ENCODE measurements around the gene RFXANK.
"Not testable (repeated sequence)": the region's sequence is repeated elsewhere in the genome, so short reads cannot be mapped to it uniquely, and the experiment has no call there.

RFXANK gene

GRCh38 chr19:19206938-19207337 lies 14.9 kb downstream of the RFXANK start:
- DNase-seq (ENCODE audit: low read depth): no peak

DNA sequence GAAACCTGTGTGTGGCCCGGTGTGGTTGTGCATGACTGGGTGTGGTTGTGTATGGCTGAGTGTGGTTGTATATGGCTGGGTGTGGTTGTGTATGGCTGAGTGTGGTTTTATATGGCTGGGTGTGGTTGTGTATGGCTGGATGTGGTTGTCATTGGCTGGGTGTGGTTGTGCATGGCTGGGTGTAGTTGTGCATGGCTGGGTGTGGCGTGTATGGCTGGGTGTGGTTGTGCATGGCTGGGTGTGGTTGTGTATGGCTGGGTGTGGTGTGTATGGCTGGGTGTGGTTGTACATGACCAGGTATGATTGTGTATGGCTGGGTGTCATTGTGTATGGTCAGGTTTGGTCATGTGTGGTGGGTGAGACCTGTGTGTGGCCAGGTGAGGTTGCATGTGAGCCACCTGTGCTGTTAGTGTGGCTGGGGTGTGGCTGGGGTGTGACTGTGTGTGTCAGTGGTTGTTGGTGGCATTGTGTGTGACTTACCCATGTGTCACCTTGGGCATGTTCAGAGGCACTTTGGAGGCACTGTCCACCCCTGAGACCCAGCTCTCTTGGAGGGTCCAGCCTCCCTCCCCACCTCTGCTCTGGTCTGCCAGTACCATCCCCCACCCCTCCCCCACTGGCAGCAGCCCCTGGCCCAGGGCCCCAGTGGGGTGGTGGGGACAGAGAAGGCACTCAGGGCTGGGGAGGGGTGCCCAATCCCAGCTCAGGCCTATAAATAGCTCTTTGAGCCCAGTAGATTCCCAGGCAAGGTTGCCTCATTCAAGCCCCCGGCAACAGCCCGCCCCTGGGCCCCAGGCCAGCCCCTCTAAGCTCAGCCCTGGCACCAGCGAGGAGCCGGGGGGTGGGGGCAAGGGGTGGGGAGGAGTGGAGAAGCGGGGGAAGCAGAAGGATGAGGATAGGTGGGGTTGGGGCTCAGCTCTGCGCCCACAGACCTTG lies 15.8 kb downstream of the RFXANK start:
- no peak for DNase-seq (ENCODE audit: low read depth)

DNA sequence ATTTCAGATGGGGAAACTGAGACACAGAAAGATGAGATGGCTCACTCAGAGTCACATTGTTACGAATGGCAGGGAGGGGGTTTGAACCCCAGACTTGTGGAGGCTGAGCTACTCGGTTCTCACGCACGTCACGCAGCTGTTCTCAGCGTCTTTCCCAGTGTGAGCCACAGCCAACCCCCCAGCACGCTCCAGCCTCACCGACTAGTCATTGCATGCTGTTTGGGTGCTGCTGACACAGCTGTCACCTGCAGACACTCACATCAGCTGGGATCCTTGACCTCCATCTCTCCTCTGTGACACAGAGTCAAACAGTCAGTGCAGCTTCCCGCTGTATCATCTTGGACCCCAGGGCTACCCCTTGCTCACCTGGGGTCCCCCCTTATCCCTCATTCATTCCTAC lies 17.3 kb downstream of the RFXANK start:
- no peak for DNase-seq (ENCODE audit: low read depth)

- no peak for DNase-seq (ENCODE audit: low read depth)
Measured at GRCh38 chr19:19211499-19212420, 19.7 kb downstream of the RFXANK start, which contains the start of gene NCAN. NCAN (plus strand) TSS chr19:19211958; CDS start chr19:19216954, 4,996 bp downstream.

GRCh38 chr19:19212916-19213315 lies 20.9 kb downstream of the RFXANK start:
- DNase-seq (ENCODE audit: low read depth): no peak

- DNase-seq (ENCODE audit: low read depth): no peak
Measured at GRCh38 chr19:19213426-19214158, 21.5 kb downstream of the RFXANK start.

DNA sequence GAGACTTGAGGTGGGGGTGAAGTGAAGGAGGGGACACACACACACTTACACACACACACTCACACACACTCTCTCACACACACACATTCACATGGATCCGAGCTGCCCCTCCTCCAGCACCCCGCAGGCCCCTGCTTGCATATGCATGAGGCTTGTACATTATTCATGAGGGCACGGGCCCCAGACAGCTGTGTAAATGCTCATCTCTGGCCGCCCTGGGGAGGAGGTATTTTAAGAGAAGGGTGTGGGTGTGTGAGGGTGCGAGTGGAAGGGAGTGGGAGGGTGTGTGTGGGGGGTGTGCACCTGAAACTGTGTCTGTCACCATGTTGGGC lies 22.1 kb downstream of the RFXANK start:
- DNase-seq (ENCODE audit: low read depth): no peak

GRCh38 chr19:19214892-19215291 lies 22.8 kb downstream of the RFXANK start:
- no peak for DNase-seq (ENCODE audit: low read depth)

- no peak for DNase-seq (ENCODE audit: low read depth)
Measured at GRCh38 chr19:19215792-19216191, 23.7 kb downstream of the RFXANK start.

GRCh38 chr19:19217099-19217498 lies 25.0 kb downstream of the RFXANK start:
- no peak for DNase-seq (ENCODE audit: low read depth)

- no peak for DNase-seq (ENCODE audit: low read depth)
Measured at GRCh38 chr19:19218911-19219310, 26.9 kb downstream of the RFXANK start.

- not testable (repeated sequence) for DNase-seq (ENCODE audit: low read depth)
Measured at GRCh38 chr19:19221000-19221399, 28.9 kb downstream of the RFXANK start.

DNA sequence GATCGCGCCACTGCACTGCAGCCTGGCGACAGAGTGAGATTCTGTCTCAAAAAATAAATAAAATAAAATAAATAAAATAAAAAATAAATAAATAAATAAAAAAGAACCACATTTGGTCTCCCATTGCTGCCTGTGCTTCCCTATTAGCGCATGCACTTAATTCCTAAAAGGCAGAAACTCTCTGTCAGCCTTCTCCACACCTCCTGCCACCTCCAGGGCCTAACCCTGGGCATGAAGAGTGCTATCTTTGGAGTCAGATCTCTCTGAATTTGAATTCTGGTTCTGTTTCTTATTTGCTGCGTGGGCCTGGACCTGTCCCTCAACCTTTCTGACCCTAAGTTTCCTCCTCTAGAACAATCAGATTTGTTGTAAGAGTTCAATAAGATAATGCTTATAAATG lies 31.0 kb downstream of the RFXANK start:
- no peak for DNase-seq (ENCODE audit: low read depth)

- no peak for DNase-seq (ENCODE audit: low read depth)
Measured at GRCh38 chr19:19223636-19224035, 31.6 kb downstream of the RFXANK start.

DNA sequence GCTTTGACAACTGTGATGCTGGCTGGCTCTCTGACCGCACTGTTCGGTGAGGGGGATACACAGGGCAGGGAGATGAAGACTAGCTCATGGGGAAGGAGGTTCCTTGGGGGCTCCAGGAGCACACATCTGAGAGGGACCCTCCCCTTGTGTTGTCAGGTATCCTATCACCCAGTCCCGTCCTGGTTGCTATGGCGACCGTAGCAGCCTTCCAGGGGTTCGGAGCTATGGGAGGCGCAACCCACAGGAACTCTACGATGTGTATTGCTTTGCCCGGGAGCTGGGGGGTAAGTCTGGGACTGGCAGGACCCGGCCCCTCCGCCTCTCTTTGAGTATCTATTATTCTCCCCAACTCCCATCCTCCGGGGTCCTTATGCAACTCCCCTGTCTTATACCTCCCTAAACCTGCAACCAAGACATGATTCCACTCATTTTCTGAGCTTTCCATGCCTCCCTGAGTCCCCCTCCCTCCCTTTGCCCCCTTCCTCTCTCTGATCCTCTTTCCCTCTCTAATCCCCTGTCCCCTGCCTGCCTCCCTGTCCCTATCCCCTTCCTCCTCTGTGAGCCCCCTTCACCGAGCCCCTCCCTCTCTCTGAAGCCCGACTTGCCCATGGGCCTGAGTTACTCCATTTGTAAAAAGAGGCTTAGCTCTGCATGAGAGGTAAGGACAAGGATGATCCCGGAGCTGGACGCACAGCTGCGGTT lies 32.2 kb downstream of the RFXANK start:
- DNase-seq (ENCODE audit: low read depth): no peak

GRCh38 chr19:19224852-19225494 lies 32.9 kb downstream of the RFXANK start:
- peak; percentile 38 for DNase-seq (ENCODE audit: low read depth)

- no peak for DNase-seq (ENCODE audit: low read depth)
Measured at GRCh38 chr19:19226204-19226603, 34.1 kb downstream of the RFXANK start.

GRCh38 chr19:19226663-19227062 lies 34.6 kb downstream of the RFXANK start:
- no peak for DNase-seq (ENCODE audit: low read depth)

DNA sequence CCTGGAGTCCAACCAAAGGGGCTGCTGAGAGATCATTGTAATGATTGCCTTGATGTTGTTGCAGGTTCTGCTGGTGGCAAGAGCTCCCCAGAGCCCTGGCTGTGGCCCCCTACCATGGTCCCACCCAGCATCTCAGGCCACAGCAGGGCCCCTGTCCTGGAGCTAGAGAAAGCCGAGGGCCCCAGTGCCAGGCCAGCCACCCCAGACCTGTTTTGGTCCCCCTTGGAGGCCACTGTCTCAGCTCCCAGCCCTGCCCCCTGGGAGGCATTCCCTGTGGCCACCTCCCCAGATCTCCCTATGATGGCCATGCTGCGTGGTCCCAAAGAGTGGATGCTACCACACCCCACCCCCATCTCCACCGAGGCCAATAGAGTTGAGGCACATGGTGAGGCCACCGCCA lies 35.2 kb downstream of the RFXANK start:
- DNase-seq (ENCODE audit: low read depth): no peak

DNA sequence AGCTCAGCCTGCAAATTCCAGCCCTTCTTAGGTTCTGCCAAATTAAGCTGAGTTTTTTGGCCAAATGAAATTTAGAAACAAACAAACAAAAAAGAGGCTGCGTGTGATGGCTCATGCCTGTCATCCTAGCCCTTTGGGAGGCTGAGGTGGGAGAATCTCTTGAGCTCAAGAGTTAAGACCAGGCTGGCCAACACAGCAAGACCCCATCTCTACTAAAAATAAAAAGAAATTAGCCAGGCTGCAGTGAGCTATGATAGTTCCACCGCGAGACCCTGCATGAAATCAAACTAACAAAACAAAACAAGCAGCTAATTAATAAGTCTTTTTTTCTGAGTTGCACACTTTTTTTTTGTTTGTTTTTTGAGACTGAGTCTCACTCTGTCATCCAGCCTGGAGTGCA lies 37.6 kb downstream of the RFXANK start:
- DNase-seq (ENCODE audit: low read depth): no peak

- no peak for DNase-seq (ENCODE audit: low read depth)
Measured at GRCh38 chr19:19230999-19231398, 38.9 kb downstream of the RFXANK start.
